HL-60 (cell line): Measurements from ENCODE around the gene HK3.

Experiments used
- DNase-seq, 2 experiments: peaks; one replicate each; pipeline ENCODE4 v3.0.0-alpha.2; 2010 to 2020; ENCODE audit warnings: low read depth in 1 of 2, low spot score in 1 of 2
- H3K27ac ChIP-seq: fragments of 250-450 bp; sonication (Bioruptor Pico); replicated peaks from 2 replicates; pipeline ENCODE4 v1.5.1; 2020; ENCODE audit warnings: mild to moderate bottlenecking, moderate library complexity
- H3K27me3 ChIP-seq: fragments of 250-450 bp; sonication (Bioruptor Pico); 2 replicates; pipeline ENCODE4 v1.5.1; 2021; ENCODE audit warnings: mild to moderate bottlenecking, moderate library complexity; ENCODE audit not compliant: insufficient read depth, poor library complexity, severe bottlenecking
- H3K4me3 ChIP-seq: replicated peaks from 2 replicates; pipeline ENCODE4 v1.5.1; 2011; ENCODE audit warnings: mild to moderate bottlenecking, control low read depth, low read length; ENCODE audit not compliant: insufficient read depth
- CTCF ChIP-seq: IDR thresholded peaks from one replicate; pipeline ENCODE4 v1.5.1; 2011; ENCODE audit warnings: low read length, control low read depth, inconsistent platforms; ENCODE audit not compliant: insufficient read depth
- GABPA ChIP-seq: IDR thresholded peaks from 2 replicates; pipeline ENCODE4 v1.6.1; 2012; ENCODE audit warnings: low read depth
- POLR2AphosphoS5 ChIP-seq: IDR thresholded peaks from 2 replicates; pipeline ENCODE4 v1.6.1; 2012; ENCODE audit warnings: low read depth
- REST ChIP-seq: IDR thresholded peaks from 2 replicates; pipeline ENCODE4 v1.6.1; 2012; ENCODE audit warnings: low read depth; ENCODE audit not compliant: insufficient replicate concordance
- SPI1 ChIP-seq: IDR thresholded peaks from 2 replicates; pipeline ENCODE4 v1.6.1; 2012; ENCODE audit warnings: low read depth, mild to moderate bottlenecking, borderline replicate concordance

The HK3 gene

GRCh38 chr5:176882567-176882903 is 16.6 kb downstream of the HK3 start:
- no peak for DNase-seq
- Histone ChIP-seq H3K27ac (no peak overlapping the region), H3K27me3 (peaks cover 5% of the 10 kb centered on the region), H3K4me3 (no peak overlapping the region)
- TF ChIP-seq SPI1 (peak; percentile 35; the same call in 1 of the 2 replicates), CTCF (no peak)

- no peak for TF ChIP-seq GABPA
- TF ChIP-seq REST: no peak
- TF ChIP-seq POLR2AphosphoS5: no peak
- TF ChIP-seq SPI1: no peak
- no peak for TF ChIP-seq CTCF
- H3K27me3 ChIP-seq: peaks cover 11% of the 10 kb centered on the region
- no peak for DNase-seq
- H3K4me3 ChIP-seq: no peak overlapping the region
- no peak overlapping the region for H3K27ac ChIP-seq
These were observed 17.2 kb downstream of the HK3 start for GRCh38 chr5:176881816-176882566.

GRCh38 chr5:176881021-176881749 is 18.0 kb downstream of the HK3 start:
- Histone ChIP-seq H3K27me3 (peaks cover 19% of the 10 kb centered on the region), H3K4me3 (no peak overlapping the region), H3K27ac (no peak overlapping the region)
- DNase-seq: no peak
- TF ChIP-seq SPI1 (no peak), GABPA (no peak), REST (no peak), POLR2AphosphoS5 (no peak), CTCF (no peak)
